ENCODE results near the gene SMARCC2.

Gene SMARCC2

GRCh38 chr12:56116267-56117081 lies 72.8 kb downstream of the SMARCC2 start, which contains the start of gene RPL41:
Gene RPL41 (plus strand): TSS chr12:56116633.
- peak in 1 of 2 experiments; percentile 98 for DNase-seq (ENCODE audit: low read depth in 1 of 2, low spot score in 1 of 2)
- TF ChIP-seq JUND (IDR thresholded peaks at IDR 0.05; ENCODE audit: low read depth): no peak; the same call in 1 of the 2 replicates
- in situ Hi-C loops (cut with HindIII; ENCODE audit: low pct_unique_long_range_greater_than_20kb, low sequenced_read_pairs): no loop called here

- in situ Hi-C loops (cut with HindIII; ENCODE audit: low pct_unique_long_range_greater_than_20kb, low sequenced_read_pairs): no loop called here
- peak in 1 of 2 experiments; percentile 23 for DNase-seq (ENCODE audit: low read depth in 1 of 2, low spot score in 1 of 2)
- no peak for TF ChIP-seq JUND (IDR thresholded peaks at IDR 0.05; ENCODE audit: low read depth)
Measured at GRCh38 chr12:56115329-56115728, 74.0 kb downstream of the SMARCC2 start.

GRCh38 chr12:56114084-56114483 lies 75.2 kb downstream of the SMARCC2 start:
- TF ChIP-seq JUND (IDR thresholded peaks at IDR 0.05; ENCODE audit: low read depth): no peak
- no peak for DNase-seq (ENCODE audit: low read depth in 1 of 2, low spot score in 1 of 2)
- in situ Hi-C loops (cut with HindIII; ENCODE audit: low pct_unique_long_range_greater_than_20kb, low sequenced_read_pairs): no loop called here
